ENCODE data around the gene ELMO1.

ELMO1 gene

GRCh38 chr7:37209195-37209594, 239.5 kb downstream of the ELMO1 start:
- no peak for DNase-seq

GRCh38 chr7:37208528-37208927, 240.1 kb downstream of the ELMO1 start:
- peak; percentile 59 for DNase-seq

- no peak for DNase-seq
Observed at GRCh38 chr7:37206192-37206591, 242.5 kb downstream of the ELMO1 start.

- DNase-seq = peak; percentile 20
Observed at GRCh38 chr7:37205451-37205850, 243.2 kb downstream of the ELMO1 start.

- no peak for DNase-seq
Observed at GRCh38 chr7:37201876-37202198, 246.8 kb downstream of the ELMO1 start.

GRCh38 chr7:37201003-37201875, 247.4 kb downstream of the ELMO1 start:
- peak; percentile 58 for DNase-seq

GRCh38 chr7:37198906-37199485, 249.7 kb downstream of the ELMO1 start:
- peak; percentile 50 for DNase-seq

- no peak for DNase-seq
Observed at GRCh38 chr7:37198041-37198905, 250.4 kb downstream of the ELMO1 start.

GRCh38 chr7:37197108-37197507, 251.6 kb downstream of the ELMO1 start:
- DNase-seq = no peak

GRCh38 chr7:37196676-37197075, 252.0 kb downstream of the ELMO1 start:
- DNase-seq = no peak

GRCh38 chr7:37195388-37195787, 253.3 kb downstream of the ELMO1 start:
- DNase-seq = no peak

GRCh38 chr7:37194943-37195342, 253.7 kb downstream of the ELMO1 start:
- no peak for DNase-seq

- no peak for DNase-seq
Observed at GRCh38 chr7:37193775-37194135, 254.9 kb downstream of the ELMO1 start.

GRCh38 chr7:37193087-37193774, 255.4 kb downstream of the ELMO1 start:
- DNase-seq = peak; percentile 31

GRCh38 chr7:37191797-37192196, 256.9 kb downstream of the ELMO1 start:
- DNase-seq = no peak

GRCh38 chr7:37187179-37187578, 261.5 kb downstream of the ELMO1 start:
- no peak for DNase-seq

GRCh38 chr7:37186753-37187152, 261.9 kb downstream of the ELMO1 start:
- DNase-seq = no peak

- no peak for DNase-seq
Observed at GRCh38 chr7:37181550-37181932, 267.1 kb downstream of the ELMO1 start.

- DNase-seq = no peak
Observed at GRCh38 chr7:37180828-37181549, 267.7 kb downstream of the ELMO1 start.

GRCh38 chr7:37176079-37176478, 272.6 kb downstream of the ELMO1 start:
- DNase-seq = no peak

GRCh38 chr7:37174460-37174859, 274.2 kb downstream of the ELMO1 start:
- no peak for DNase-seq

GRCh38 chr7:37173670-37174069, 275.0 kb downstream of the ELMO1 start:
- DNase-seq = no peak
